SK-N-SH (cell line): ENCODE measurements around the gene ADAMTS15. TPM values are rescaled to one million over a fixed set of nuclear protein-coding genes. Genes with fewer than 3 reads are reported as not detected.
A peak's percentile ranks its signal among the peaks of the same experiment; 100 is the strongest.

Experiments
- CTCF ChIA-PET: fragments of 300-600, 350-600 bp; formaldehyde crosslinking; extraction: SDS; loops from one replicate; lab custom pipeline; 2021; lab: Yijun Ruan, JAX
- POLR2A ChIA-PET: fragments of 350-600 bp; sonication (Branson Sonifier 250); formaldehyde crosslinking; extraction: SDS; loops from one replicate; lab custom pipeline; 2020; ENCODE audit warnings: antibody characterized with exemption, inconsistent platforms; lab: Yijun Ruan, JAX
- DNase-seq: peaks from one replicate; pipeline ENCODE4 v3.0.0; 2012
- H2AFZ ChIP-seq: fragments of 200-600 bp; sonication (generic); 2 replicates; pipeline ENCODE4 v1.8.1; 2016; ENCODE audit warnings: antibody characterized with exemption, mild to moderate bottlenecking, low read depth
- H3F3A ChIP-seq: fragments of 200-600 bp; sonication (generic); replicated peaks from 2 replicates; pipeline ENCODE3; 2016; ENCODE audit warnings: antibody characterized with exemption, mild to moderate bottlenecking; ENCODE audit not compliant: insufficient read depth
- H3K27ac ChIP-seq, 2 experiments: fragments of 200-500 bp in 1 of 2; fragments of 200-600 bp in 1 of 2; sonication (Bioruptor generic) in 1 of 2; sonication (generic), shearing (Covaris generic) in 1 of 2; 2 replicates each; pipeline versions ENCODE4 v1.5.1 to v1.6.1; 2014 to 2016; ENCODE audit warnings: low read depth in 2 of 2, inconsistent platforms in 1 of 2, low read length in 1 of 2, mild to moderate bottlenecking in 1 of 2, mixed read lengths in 1 of 2
- H3K27me3 ChIP-seq: fragments of 200-600 bp; sonication (generic), shearing (Covaris generic); 2 replicates; pipeline ENCODE4 v1.6.1; 2016; ENCODE audit warnings: mixed run types; ENCODE audit not compliant: insufficient read depth
- H3K36me3 ChIP-seq, 2 experiments: fragments of 200-500 bp in 1 of 2; fragments of 200-600 bp in 1 of 2; sonication (Bioruptor generic) in 1 of 2; sonication (generic) in 1 of 2; replicated peaks in 1 of 2; 2 replicates each; pipeline versions ENCODE3 to v1.5.1; 2014 to 2016; ENCODE audit warnings: low read length in 1 of 2, mild to moderate bottlenecking in 1 of 2; ENCODE audit not compliant: insufficient read depth in 2 of 2, control insufficient read depth in 1 of 2
- H3K4me1 ChIP-seq, 2 experiments: fragments of 200-500 bp in 1 of 2; fragments of 200-600 bp in 1 of 2; sonication (Bioruptor generic) in 1 of 2; sonication (generic), shearing (Covaris generic) in 1 of 2; 2 replicates each; pipeline versions ENCODE4 v1.5.1 to v1.6.1; 2014 to 2016; ENCODE audit warnings: low read depth in 1 of 2, low read length in 1 of 2, mixed run types in 1 of 2; ENCODE audit not compliant: insufficient read depth in 2 of 2, control insufficient read depth in 1 of 2
- H3K4me2 ChIP-seq: fragments of 200-600 bp; sonication (generic), shearing (Covaris generic); 2 replicates; pipeline ENCODE4 v1.6.1; 2017; ENCODE audit warnings: mixed run types
- H3K4me3 ChIP-seq, 2 experiments: fragments of 200-500 bp in 1 of 2; fragments of 200-600 bp in 1 of 2; sonication (Bioruptor generic) in 1 of 2; sonication (generic), shearing (Covaris generic) in 1 of 2; 2 replicates each; pipeline versions ENCODE4 v1.5.1 to v1.8.1; 2014 to 2016; ENCODE audit warnings: low read depth in 2 of 2, inconsistent platforms in 1 of 2, low read length in 1 of 2, mild to moderate bottlenecking in 1 of 2, mixed read lengths in 1 of 2, moderate library complexity in 1 of 2
- H3K79me2 ChIP-seq: fragments of 200-600 bp; sonication (generic); 2 replicates; pipeline ENCODE4 v1.8.1; 2017; ENCODE audit warnings: mild to moderate bottlenecking; ENCODE audit not compliant: insufficient read depth
- H3K9ac ChIP-seq: fragments of 200-600 bp; sonication (generic); 2 replicates; pipeline ENCODE4 v1.6.1; 2017; ENCODE audit warnings: mixed run types
- H3K9me2 ChIP-seq: fragments of 200-600 bp; sonication (generic); 2 replicates; pipeline ENCODE4 v1.6.1; 2017; ENCODE audit warnings: mixed run types
- H3K9me3 ChIP-seq: fragments of 200-600 bp; sonication (generic); 2 replicates; pipeline ENCODE4 v1.6.1; 2017; ENCODE audit warnings: mixed run types, mild to moderate bottlenecking, moderate library complexity
- H4K20me1 ChIP-seq: fragments of 200-600 bp; sonication (generic); 2 replicates; pipeline ENCODE4 v1.6.1; 2017; ENCODE audit warnings: mild to moderate bottlenecking, mixed run types; ENCODE audit not compliant: insufficient read depth
- CTCF ChIP-seq: fragments of 200-600 bp; sonication (generic); IDR thresholded peaks from 2 replicates; pipeline ENCODE4 v1.6.1; 2017; ENCODE audit warnings: antibody characterized with exemption, mild to moderate bottlenecking, moderate library complexity
- ELF1 ChIP-seq: IDR thresholded peaks from 2 replicates; pipeline ENCODE4 v1.4.0; 2012
- FOXJ3 ChIP-seq: sonication (generic); formaldehyde crosslinking; IDR thresholded peaks from 2 replicates; pipeline ENCODE4 v1.5.1; 2020; ENCODE audit warnings: mild to moderate bottlenecking, missing genetic modification reagents
- NFIC ChIP-seq: IDR thresholded peaks from 2 replicates; pipeline ENCODE4 v1.4.0; 2012; ENCODE audit warnings: borderline replicate concordance
- NRF1 ChIP-seq: IDR thresholded peaks from 2 replicates; pipeline ENCODE4 v1.6.1; 2012; ENCODE audit warnings: low read depth, mild to moderate bottlenecking, low read length
- POLR2AphosphoS5 ChIP-seq: IDR thresholded peaks from 2 replicates; pipeline ENCODE4 v1.6.1; 2012; ENCODE audit warnings: low read depth, low read length
- RAD21 ChIP-seq: IDR thresholded peaks from 2 replicates; pipeline ENCODE4 v1.6.1; 2012; ENCODE audit warnings: mild to moderate bottlenecking, low read length
- REST ChIP-seq: IDR thresholded peaks from 2 replicates; pipeline ENCODE4 v1.6.1; 2012; ENCODE audit warnings: mild to moderate bottlenecking, low read depth, low read length, moderate library complexity
- TAF1 ChIP-seq: IDR thresholded peaks from 2 replicates; pipeline ENCODE4 v1.6.1; 2012; ENCODE audit warnings: low read depth, mild to moderate bottlenecking, low read length, moderate library complexity, borderline replicate concordance
- WGBS: methylation state at CpG from one replicate; pipeline ENCODE4 v1.1.6; 2017; ENCODE audit warnings: low lambda C conversion rate; 5-methylcytosine and 5-hydroxymethylcytosine counted together
- polyA plus RNA-seq, 3 experiments: library from polyadenylated mRNA; depleted of rRNA; stranded (reverse); fragments of >200 nt; gene quantifications; 2 replicates each; pipeline ENCODE4 v1.2.3, GENCODE V29; 2012
- TF ChIP-seq, protein P1 (sequence below): IDR thresholded peaks from 2 replicates; pipeline ENCODE4 v1.4.0; 2012; ENCODE audit warnings: low read depth, borderline replicate concordance

ADAMTS15 gene
- polyA plus RNA-seq, 1 of the 3 experiments (the other 2 are of a cell fraction): 1.1 TPM

DNA sequence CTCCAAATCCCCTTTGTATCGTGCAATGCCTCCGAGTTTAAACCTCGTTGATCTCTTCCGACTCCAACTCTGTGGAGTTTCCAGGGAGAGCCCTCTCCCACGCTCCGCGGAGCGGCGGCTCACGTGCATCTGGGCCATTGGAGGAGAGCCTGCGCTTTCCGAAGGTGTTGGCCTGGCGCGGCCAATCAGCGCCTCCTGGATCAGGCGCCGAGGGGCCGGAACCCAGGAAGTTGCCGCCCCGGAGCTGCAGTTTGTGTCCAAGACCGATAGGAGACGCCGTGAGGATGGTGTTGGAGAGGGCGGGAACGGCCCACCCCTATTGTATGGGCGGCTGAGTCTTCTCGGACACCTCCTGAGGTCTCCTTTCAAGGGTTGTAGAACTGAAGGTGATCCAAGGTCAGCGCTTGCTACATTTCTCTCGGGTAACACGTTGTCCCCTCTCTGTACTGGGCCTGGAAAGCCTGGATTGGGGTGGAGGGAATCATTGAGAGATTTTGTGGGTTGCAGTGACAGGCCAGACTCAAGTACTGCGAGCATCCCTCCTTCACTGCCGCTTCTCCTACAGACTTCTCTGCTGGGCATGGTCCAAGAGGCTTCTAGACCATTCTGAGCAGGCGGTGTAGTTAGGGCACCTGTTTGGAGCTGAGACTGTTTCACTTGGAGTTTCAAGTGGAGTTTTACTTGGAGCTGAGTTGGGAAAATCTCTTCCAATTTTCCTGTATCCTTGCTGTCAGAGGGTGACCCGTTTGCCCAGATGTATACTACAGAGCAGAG, 1.7 kb downstream of the ADAMTS15 start:
- DNase-seq: peak; percentile 65
- ChIA-PET POLR2A (no interaction called here), CTCF (interaction anchor here (0.9 to 3.0 kb wide), 4 partner anchors 15 to 412 kb away, joined by 3 to 20 read pairs (median 5); no protein-coding TSS in a partner anchor)
- peaks cover 8 to 9% of the 10 kb centered on the region in 2 experiments; a peak in 2 of 4 replicates for H3K4me1 ChIP-seq
- WGBS: 57% methylated on average over 25 of the region's 34 CpGs
- no peaks in the 10 kb centered on the region for H3K36me3 ChIP-seq
- no peaks in the 10 kb centered on the region for H3K9me3 ChIP-seq
- peak overlapping the region; percentile 47 for H2AFZ ChIP-seq
- peak; percentile 55 for TF ChIP-seq CTCF
- TF ChIP-seq RAD21: peak; percentile 28
- TF ChIP-seq POLR2AphosphoS5: no peak
- no peaks in the 10 kb centered on the region for H3K27me3 ChIP-seq
- peaks cover 3% of the 10 kb centered on the region for H3F3A ChIP-seq
- H4K20me1 ChIP-seq: no peaks in the 10 kb centered on the region
- peak overlapping the region; percentile 98 for H3K4me2 ChIP-seq
- no peak overlapping the region for H3K27ac ChIP-seq
- no peaks in the 10 kb centered on the region for H3K9me2 ChIP-seq
- no peaks in the 10 kb centered on the region; the same call in 1 of the 2 replicates for H3K79me2 ChIP-seq
- peak overlapping the region; percentile 54; the same call in 1 of the 2 replicates for H3K9ac ChIP-seq
- H3K4me3 ChIP-seq: peak overlapping the region; percentile 59 to 83; a peak in 3 of 4 replicates

- no peak for DNase-seq
Measured at GRCh38 chr11:130451231-130452019, 3.0 kb downstream of the ADAMTS15 start.

More at GRCh38 chr11:130451231-130452019, 3.0 kb downstream of the ADAMTS15 start:
- no peak for TF ChIP-seq NRF1
- no peak for TF ChIP-seq POLR2AphosphoS5
- no peak for TF ChIP-seq ELF1
- no peak for TF ChIP-seq FOXJ3 (CRISPR knock-in tag)
- TF ChIP-seq TAF1: no peak
- no peak for TF ChIP-seq REST
- TF ChIP-seq NFIC: no peak
- TF ChIP-seq, protein P1, sequence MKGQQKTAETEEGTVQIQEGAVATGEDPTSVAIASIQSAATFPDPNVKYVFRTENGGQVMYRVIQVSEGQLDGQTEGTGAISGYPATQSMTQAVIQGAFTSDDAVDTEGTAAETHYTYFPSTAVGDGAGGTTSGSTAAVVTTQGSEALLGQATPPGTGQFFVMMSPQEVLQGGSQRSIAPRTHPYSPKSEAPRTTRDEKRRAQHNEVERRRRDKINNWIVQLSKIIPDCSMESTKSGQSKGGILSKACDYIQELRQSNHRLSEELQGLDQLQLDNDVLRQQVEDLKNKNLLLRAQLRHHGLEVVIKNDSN: no peak
- TF ChIP-seq, all 33 proteins: peak for 0
- Histone ChIP-seq H3K4me1 (peaks cover 8 to 9% of the 10 kb centered on the region in 2 experiments; a peak in 2 of 4 replicates), H3K27me3 (no peaks in the 10 kb centered on the region), H4K20me1 (no peaks in the 10 kb centered on the region), H3K4me3 (no peak overlapping the region), H3F3A (peaks cover 3% of the 10 kb centered on the region), H2AFZ (no peak overlapping the region), H3K9me2 (no peaks in the 10 kb centered on the region), H3K9ac (no peak overlapping the region), H3K36me3 (no peaks in the 10 kb centered on the region), H3K4me2 (peak overlapping the region; percentile 98; the same call in 1 of the 2 replicates), H3K9me3 (no peaks in the 10 kb centered on the region), H3K27ac (no peak overlapping the region), H3K79me2 (no peaks in the 10 kb centered on the region; the same call in 1 of the 2 replicates)
- WGBS: 76% methylated on average over 6 of the region's 6 CpGs
- ChIA-PET POLR2A (no interaction called here), CTCF (interaction anchor here (1.2 to 3.0 kb wide), 4 partner anchors 16 to 465 kb away, joined by 3 to 20 read pairs (median 6); partner anchors contain the start of gene SNX19)
